Astrocyte (in vitro differentiated cells and primary cell): ENCODE data around the gene SPP2. TPM values are rescaled to one million over a fixed set of nuclear protein-coding genes. Genes with fewer than 3 reads are reported as not detected.

Source experiments
- DNase-seq: peaks from one replicate; pipeline ENCODE4 v3.0.0-alpha.2; 2010; ENCODE audit warnings: low read depth
- FAIRE-seq: peaks from 2 replicates; lab custom pipeline; 2011; peaks lifted over from hg19 to GRCh38; lab: Jason Lieb, UNC
- H2AFZ ChIP-seq: 2 replicates; pipeline ENCODE4 v1.6.0; 2012; ENCODE audit warnings: low read depth, low read length, inconsistent platforms
- H3K27ac ChIP-seq: 2 replicates; pipeline ENCODE4 v1.5.1; 2011; ENCODE audit warnings: low read depth, low read length, inconsistent platforms
- H3K27me3 ChIP-seq: 2 replicates; pipeline ENCODE4 v1.6.0; 2011; ENCODE audit warnings: low read length, inconsistent platforms; ENCODE audit not compliant: insufficient read depth
- H3K36me3 ChIP-seq: 2 replicates; pipeline ENCODE4 v1.5.1; 2011; ENCODE audit warnings: low read length, inconsistent platforms; ENCODE audit not compliant: insufficient read depth
- H3K4me1 ChIP-seq: 2 replicates; pipeline ENCODE4 v1.5.1; 2011; ENCODE audit warnings: low read length, inconsistent platforms; ENCODE audit not compliant: insufficient read depth
- H3K4me2 ChIP-seq: 2 replicates; pipeline ENCODE4 v1.6.0; 2012; ENCODE audit warnings: low read length, inconsistent platforms
- H3K4me3 ChIP-seq: 2 replicates; pipeline ENCODE4 v1.5.1; 2011; ENCODE audit warnings: low read depth, mild to moderate bottlenecking, low read length, inconsistent platforms; ENCODE audit not compliant: insufficient read depth
- H3K79me2 ChIP-seq: 2 replicates; pipeline ENCODE4 v1.6.0; 2012; ENCODE audit warnings: mild to moderate bottlenecking, low read length, inconsistent platforms; ENCODE audit not compliant: insufficient read depth
- H3K9ac ChIP-seq: 2 replicates; pipeline ENCODE4 v1.6.0; 2012; ENCODE audit warnings: mild to moderate bottlenecking, low read length, inconsistent platforms
- H3K9me3 ChIP-seq: 2 replicates; pipeline ENCODE4 v1.5.1; 2012; ENCODE audit warnings: low read depth, mild to moderate bottlenecking, low read length, inconsistent platforms; ENCODE audit not compliant: insufficient read depth
- H4K20me1 ChIP-seq: 2 replicates; pipeline ENCODE4 v1.6.0; 2012; ENCODE audit warnings: low read length, inconsistent platforms; ENCODE audit not compliant: insufficient read depth
- H3K27ac Mint-ChIP-seq: one replicate; pipeline ENCODE4 v1.8.0; 2021; ENCODE audit warnings: mild to moderate bottlenecking, mixed read lengths; ENCODE audit not compliant: unreplicated experiment
- H3K27me3 Mint-ChIP-seq: one replicate; pipeline ENCODE4 v1.8.0; 2021; ENCODE audit warnings: low read depth, mixed read lengths; ENCODE audit not compliant: unreplicated experiment
- H3K36me3 Mint-ChIP-seq: one replicate; pipeline ENCODE4 v1.8.0; 2021; ENCODE audit warnings: low read depth, mixed read lengths; ENCODE audit not compliant: unreplicated experiment
- H3K4me1 Mint-ChIP-seq: one replicate; pipeline ENCODE4 v1.8.0; 2021; ENCODE audit warnings: low read depth, mixed read lengths; ENCODE audit not compliant: unreplicated experiment
- H3K4me3 Mint-ChIP-seq: one replicate; pipeline ENCODE4 v1.8.0; 2021; ENCODE audit warnings: mild to moderate bottlenecking, moderate library complexity, mixed read lengths; ENCODE audit not compliant: unreplicated experiment
- H3K9me3 Mint-ChIP-seq: one replicate; pipeline ENCODE4 v1.8.0; 2021; ENCODE audit warnings: mild to moderate bottlenecking, mixed read lengths; ENCODE audit not compliant: unreplicated experiment
- EZH2 ChIP-seq: IDR thresholded peaks from 2 replicates; pipeline ENCODE4 v1.6.1; 2012; ENCODE audit warnings: mild to moderate bottlenecking, low read length, inconsistent platforms; ENCODE audit not compliant: insufficient read depth
- total RNA-seq: library from RNA; stranded (reverse); gene quantifications from 2 replicates; pipeline ENCODE4 v1.2.1, GENCODE V29; 2021
- TF ChIP-seq, protein P1 (sequence below): IDR thresholded peaks from 2 replicates; pipeline ENCODE4 v1.5.1; 2011; ENCODE audit warnings: low read depth, mild to moderate bottlenecking, inconsistent platforms, low read length, moderate library complexity; ENCODE audit not compliant: insufficient read depth

The SPP2 gene
- total RNA-seq, 1 donor from 2014 or later = not detected

DNA sequence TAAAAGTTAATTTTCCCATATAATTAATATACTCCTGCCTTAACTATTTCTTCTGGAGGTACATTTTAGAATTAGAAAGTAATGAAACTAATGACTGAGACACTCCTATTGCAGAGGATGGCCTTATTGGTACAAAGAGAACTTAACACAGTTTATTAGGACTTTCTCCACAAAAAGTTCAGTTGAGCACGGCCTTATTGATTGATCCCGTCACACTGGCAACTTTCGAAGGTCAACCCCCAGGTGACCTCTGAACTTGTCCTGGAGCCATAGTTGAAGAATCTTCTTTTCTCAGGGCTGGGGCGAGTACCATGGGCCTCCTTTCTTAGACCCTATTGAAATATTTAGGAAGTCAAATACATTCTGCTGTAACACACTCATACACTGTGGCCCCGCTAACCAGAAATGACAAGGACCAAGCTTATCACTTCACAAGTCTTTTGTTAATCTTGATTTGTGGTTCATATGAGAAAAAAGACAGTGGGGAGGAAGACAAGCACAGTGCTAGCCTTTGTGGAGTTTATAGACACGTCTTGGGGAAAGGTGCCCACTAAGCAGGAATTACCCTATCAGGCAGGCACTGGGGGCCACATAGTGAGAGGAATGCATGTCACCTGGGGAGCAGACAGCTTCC is 11.2 kb downstream of the SPP2 start:
- no peak for DNase-seq
- no peak for FAIRE-seq
- Histone ChIP-seq H3K4me2 (no peak overlapping the region), H3K9ac (no peak overlapping the region), H3K27ac (no peak overlapping the region), H4K20me1 (no peaks in the 10 kb centered on the region), H3K27me3 (peaks cover 7% of the 10 kb centered on the region), H3K4me1 (no peaks in the 10 kb centered on the region), H3K4me3 (no peak overlapping the region), H3K9me3 (no peaks in the 10 kb centered on the region), H2AFZ (no peak overlapping the region), H3K79me2 (no peaks in the 10 kb centered on the region), H3K36me3 (no peaks in the 10 kb centered on the region)
- TF ChIP-seq, protein P1, sequence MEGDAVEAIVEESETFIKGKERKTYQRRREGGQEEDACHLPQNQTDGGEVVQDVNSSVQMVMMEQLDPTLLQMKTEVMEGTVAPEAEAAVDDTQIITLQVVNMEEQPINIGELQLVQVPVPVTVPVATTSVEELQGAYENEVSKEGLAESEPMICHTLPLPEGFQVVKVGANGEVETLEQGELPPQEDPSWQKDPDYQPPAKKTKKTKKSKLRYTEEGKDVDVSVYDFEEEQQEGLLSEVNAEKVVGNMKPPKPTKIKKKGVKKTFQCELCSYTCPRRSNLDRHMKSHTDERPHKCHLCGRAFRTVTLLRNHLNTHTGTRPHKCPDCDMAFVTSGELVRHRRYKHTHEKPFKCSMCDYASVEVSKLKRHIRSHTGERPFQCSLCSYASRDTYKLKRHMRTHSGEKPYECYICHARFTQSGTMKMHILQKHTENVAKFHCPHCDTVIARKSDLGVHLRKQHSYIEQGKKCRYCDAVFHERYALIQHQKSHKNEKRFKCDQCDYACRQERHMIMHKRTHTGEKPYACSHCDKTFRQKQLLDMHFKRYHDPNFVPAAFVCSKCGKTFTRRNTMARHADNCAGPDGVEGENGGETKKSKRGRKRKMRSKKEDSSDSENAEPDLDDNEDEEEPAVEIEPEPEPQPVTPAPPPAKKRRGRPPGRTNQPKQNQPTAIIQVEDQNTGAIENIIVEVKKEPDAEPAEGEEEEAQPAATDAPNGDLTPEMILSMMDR = no peak
- no peak for TF ChIP-seq EZH2
- Mint-ChIP-seq H3K9me3 (peaks cover 7% of the 10 kb centered on the region), H3K27ac (peak overlapping the region; percentile 30), H3K27me3 (peaks cover 7% of the 10 kb centered on the region), H3K4me3 (no peak overlapping the region), H3K36me3 (no peaks in the 10 kb centered on the region), H3K4me1 (no peaks in the 10 kb centered on the region)

DNA sequence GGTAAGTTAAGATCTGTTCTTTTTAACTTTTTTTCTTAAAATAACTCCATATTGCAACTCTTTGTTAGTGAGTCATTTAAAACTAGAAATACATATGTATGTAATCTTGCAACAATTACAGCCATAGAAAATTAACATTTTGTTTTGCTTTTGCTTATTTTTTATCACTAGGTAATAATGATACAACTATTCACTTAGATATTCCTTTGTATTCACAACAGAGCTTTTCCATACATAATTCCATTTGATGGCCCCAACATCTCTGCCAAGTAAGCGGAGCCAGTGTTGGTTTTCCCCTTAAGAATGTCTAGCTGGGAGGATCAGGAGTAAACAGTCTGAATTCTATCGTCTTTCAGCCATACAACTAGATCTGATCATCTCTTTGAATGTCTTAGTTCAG is 16.1 kb downstream of the SPP2 start:
- Histone ChIP-seq H3K9me3 (no peaks in the 10 kb centered on the region), H4K20me1 (no peaks in the 10 kb centered on the region), H3K27me3 (no peaks in the 10 kb centered on the region), H3K27ac (no peak overlapping the region), H3K9ac (no peak overlapping the region), H3K79me2 (no peaks in the 10 kb centered on the region), H3K4me3 (no peak overlapping the region), H3K4me1 (no peaks in the 10 kb centered on the region), H2AFZ (no peak overlapping the region), H3K36me3 (no peaks in the 10 kb centered on the region), H3K4me2 (no peak overlapping the region)
- H3K4me3 Mint-ChIP-seq = no peak overlapping the region
- peaks cover 7% of the 10 kb centered on the region for H3K9me3 Mint-ChIP-seq
- H3K27ac Mint-ChIP-seq = no peak overlapping the region
- H3K4me1 Mint-ChIP-seq = no peaks in the 10 kb centered on the region
- FAIRE-seq = no peak
- no peak for DNase-seq
- no peak for TF ChIP-seq EZH2
- TF ChIP-seq, protein P1 = no peak
- peaks cover 4% of the 10 kb centered on the region for H3K27me3 Mint-ChIP-seq
- H3K36me3 Mint-ChIP-seq = no peaks in the 10 kb centered on the region

DNA sequence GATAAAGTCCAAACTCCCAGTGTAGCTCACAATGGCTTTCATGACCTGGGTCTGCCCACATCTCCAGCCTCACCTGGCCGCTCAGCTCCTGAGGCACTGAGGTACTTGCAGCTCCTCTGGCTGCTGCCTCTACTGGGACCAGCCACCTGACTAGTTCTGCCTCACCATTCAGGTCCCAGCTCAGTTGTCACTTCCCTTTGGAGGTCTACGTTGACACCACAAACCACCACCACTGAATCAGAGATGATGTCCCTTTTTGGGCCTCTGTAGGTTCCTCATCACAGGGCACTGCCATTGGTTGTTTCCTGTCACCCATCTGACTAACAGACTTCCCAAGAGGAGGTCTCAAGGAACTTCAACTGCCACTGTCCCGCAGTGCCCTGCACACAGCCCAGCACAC is 21.2 kb downstream of the SPP2 start:
- H2AFZ ChIP-seq = no peak overlapping the region
- no peaks in the 10 kb centered on the region for H3K9me3 ChIP-seq
- H3K4me3 Mint-ChIP-seq = no peak overlapping the region
- no peak overlapping the region for H3K27ac Mint-ChIP-seq
- no peaks in the 10 kb centered on the region for H3K79me2 ChIP-seq
- H3K27me3 ChIP-seq = no peaks in the 10 kb centered on the region
- no peaks in the 10 kb centered on the region for H3K36me3 Mint-ChIP-seq
- H3K4me3 ChIP-seq = no peak overlapping the region
- H3K4me1 ChIP-seq = no peaks in the 10 kb centered on the region
- H3K4me2 ChIP-seq = no peak overlapping the region
- no peaks in the 10 kb centered on the region for H3K36me3 ChIP-seq
- H3K27me3 Mint-ChIP-seq = peaks cover 5% of the 10 kb centered on the region
- no peak overlapping the region for H3K9ac ChIP-seq
- no peak for FAIRE-seq
- no peak for TF ChIP-seq EZH2
- TF ChIP-seq, protein P1 = no peak
- H3K4me1 Mint-ChIP-seq = peaks cover 2% of the 10 kb centered on the region
- DNase-seq = no peak
- H3K9me3 Mint-ChIP-seq = peaks cover 6% of the 10 kb centered on the region
- H4K20me1 ChIP-seq = no peaks in the 10 kb centered on the region
- no peak overlapping the region for H3K27ac ChIP-seq
